ENCODE data around the gene MYH11. TPM values are rescaled to one million over a fixed set of nuclear protein-coding genes. Genes with fewer than 3 reads are reported as not detected.

The MYH11 gene
- total and polyA plus RNA-seq, 2 experiments from 2014 or later = 1.6 to 5.9 TPM

- Mint-ChIP-seq H3K27ac (no peak overlapping the region), H3K4me1 (no peaks in the 10 kb centered on the region), H3K9me3 (peaks cover 24% of the 10 kb centered on the region), H3K4me3 (no peak overlapping the region), H3K27me3 (ENCODE audit: insufficient read depth, low read depth, poor library complexity) (peaks cover 1% of the 10 kb centered on the region), H3K36me3 (ENCODE audit: low read depth) (peaks cover 2% of the 10 kb centered on the region; the same call in 1 of the 3 replicates)
- Histone ChIP-seq H3K4me3 (no peak overlapping the region), H3K4me1 (ENCODE audit: insufficient read depth) (no peaks in the 10 kb centered on the region), H3K36me3 (ENCODE audit: insufficient read depth) (0 out of 2 replicates have a peak, but pooled peaks cover 5% of the 10 kb centered on the region), H3K79me2 (replicated peaks; ENCODE audit: insufficient read depth) (no peaks in the 10 kb centered on the region), H3K27me3 (ENCODE audit: insufficient read depth) (no peaks in the 10 kb centered on the region), H2AFZ (no peak overlapping the region), H3F3A (replicated peaks; ENCODE audit: low read depth) (no peaks in the 10 kb centered on the region), H3K4me2 (no peak overlapping the region), H3K9me2 (ENCODE audit: insufficient read depth) (no peaks in the 10 kb centered on the region; the same call in 1 of the 2 replicates), H3K27ac (ENCODE audit: low read depth) (no peak overlapping the region), H4K20me1 (replicated peaks; ENCODE audit: insufficient read depth) (no peaks in the 10 kb centered on the region)
- TF ChIP-seq CTCF (conservative IDR thresholded peaks at IDR 0.05; ENCODE audit: low read depth in 2 of 2) (no peak), ZNF114 (CRISPR knock-in tag; IDR thresholded peaks at IDR 0.05) (no peak), NANOG (IDR thresholded peaks at IDR 0.05; ENCODE audit: borderline replicate concordance) (no peak), CREB1 (CRISPR knock-in tag; IDR thresholded peaks at IDR 0.05; ENCODE audit: low read depth) (no peak), ETS1 (IDR thresholded peaks at IDR 0.05) (no peak), EZH2phosphoT487 (IDR thresholded peaks at IDR 0.05; ENCODE audit: unreplicated experiment) (no peak), REST (IDR thresholded peaks at IDR 0.05; ENCODE audit: unreplicated experiment) (no peak), EZH2 (IDR thresholded peaks at IDR 0.05; ENCODE audit: low read depth, unreplicated experiment) (no peak), ZNF462 (CRISPR knock-in tag; IDR thresholded peaks at IDR 0.05) (no peak), POLR2AphosphoS5 (IDR thresholded peaks at IDR 0.05; ENCODE audit: low read depth) (no peak), JUNB (IDR thresholded peaks at IDR 0.05; ENCODE audit: unreplicated experiment) (no peak), ZNF331 (CRISPR knock-in tag; IDR thresholded peaks at IDR 0.05; ENCODE audit: low read depth) (no peak), STAT1 (IDR thresholded peaks at IDR 0.05; ENCODE audit: unreplicated experiment) (no peak)
- DNase-seq (ENCODE audit: low spot score) (no peak), ATAC-seq (no peak)
Measured at GRCh38 chr16:15816228-15816627, 40.6 kb downstream of the MYH11 start.
